Stimulated activated effector memory CD8-positive, alpha-beta T cell treated with anti-CD3 and anti-CD28 coated beads, Interleukin-12 subunit alpha, Interleukin-12 subunit beta, amount 100 ng/mL, for 72 hours (primary cell): ENCODE results near the gene DYSF.

ENCODE experiments used
- ATAC-seq: fragments of 150-1000 bp; cut with Tn5 transposase; 2 replicates; pipeline ENCODE4 v1.10.0; 2021
- DNase-seq, 2 donors: peaks; one replicate each; pipeline ENCODE4 v3.0.0; 2021 to 2022; ENCODE audit warnings: low spot score in 2 of 2
- H3K27ac Mint-ChIP-seq: one replicate; pipeline ENCODE4 v1.8.0; 2022; ENCODE audit warnings: mild to moderate bottlenecking, mixed read lengths
- H3K36me3 Mint-ChIP-seq: one replicate; pipeline ENCODE4 v1.8.0; 2022; ENCODE audit warnings: mild to moderate bottlenecking, mixed read lengths
- H3K4me1 Mint-ChIP-seq: one replicate; pipeline ENCODE4 v1.8.0; 2022; ENCODE audit warnings: mixed read lengths
- H3K4me3 Mint-ChIP-seq: one replicate; pipeline ENCODE4 v1.8.0; 2022; ENCODE audit warnings: mild to moderate bottlenecking, mixed read lengths
- H3K9me3 Mint-ChIP-seq: one replicate; pipeline ENCODE4 v1.8.0; 2022; ENCODE audit warnings: mixed read lengths

The DYSF gene

DNA sequence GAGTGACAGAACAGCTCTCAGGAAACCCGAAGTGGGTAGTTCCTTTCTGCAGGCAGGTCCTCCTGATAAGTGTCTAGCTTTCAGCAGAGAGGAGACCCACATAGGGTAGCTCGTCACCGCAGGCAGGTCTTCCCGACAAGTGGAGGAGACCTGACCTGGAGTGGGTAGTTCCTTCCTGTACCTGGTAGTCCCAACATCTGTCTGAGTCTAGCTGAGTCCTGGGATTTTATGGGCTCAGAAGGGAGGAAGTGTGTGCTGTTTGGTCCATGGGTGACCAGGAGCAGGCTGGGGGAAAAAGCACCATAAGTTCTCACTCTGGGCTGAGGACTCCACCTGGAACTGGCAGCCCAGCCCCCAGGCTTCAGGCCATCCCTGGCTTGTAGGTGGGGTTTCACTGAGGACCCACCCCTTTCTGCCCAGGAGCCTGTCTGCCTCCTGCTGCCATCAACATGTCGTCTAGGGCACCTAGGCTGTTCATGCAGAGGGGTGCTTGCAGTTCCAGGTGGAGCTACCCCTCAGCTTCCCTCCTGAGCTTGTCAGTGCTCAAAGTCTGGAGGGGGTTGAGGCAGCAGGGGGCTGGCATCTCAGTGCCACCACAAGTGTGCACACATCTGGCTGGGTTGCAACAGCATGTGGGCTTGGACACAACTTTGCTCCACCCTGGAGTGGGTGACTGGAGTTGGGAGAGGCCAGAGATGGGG lies 9.4 kb downstream of the DYSF start:
- Mint-ChIP-seq H3K4me1 (peaks cover 10% of the 10 kb centered on the region), H3K4me3 (no peak overlapping the region), H3K9me3 (no peaks in the 10 kb centered on the region), H3K36me3 (no peaks in the 10 kb centered on the region), H3K27ac (no peak overlapping the region)
- no peak for DNase-seq
- ATAC-seq, result no peak

DNA sequence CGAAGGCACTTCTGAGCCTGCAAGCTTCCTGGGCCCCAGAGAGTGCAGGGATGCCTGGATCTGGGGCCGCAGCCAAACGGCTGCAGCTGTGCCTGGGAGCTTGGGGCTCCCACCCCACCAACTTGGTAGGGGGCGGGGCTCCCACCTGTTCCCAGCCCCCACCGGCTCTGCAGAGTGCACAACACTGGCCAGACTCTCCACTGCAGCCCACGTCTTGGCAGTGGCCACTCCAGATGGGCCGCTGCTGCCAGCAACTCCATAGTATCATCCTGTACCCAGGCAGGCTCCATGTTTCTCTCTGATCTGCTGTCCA lies 9.9 kb downstream of the DYSF start:
- H3K4me3 Mint-ChIP-seq, result no peak overlapping the region
- H3K36me3 Mint-ChIP-seq, result no peaks in the 10 kb centered on the region
- no peaks in the 10 kb centered on the region for H3K9me3 Mint-ChIP-seq
- ATAC-seq (no peak), DNase-seq (no peak)
- no peak overlapping the region for H3K27ac Mint-ChIP-seq
- H3K4me1 Mint-ChIP-seq, result peaks cover 10% of the 10 kb centered on the region

DNA sequence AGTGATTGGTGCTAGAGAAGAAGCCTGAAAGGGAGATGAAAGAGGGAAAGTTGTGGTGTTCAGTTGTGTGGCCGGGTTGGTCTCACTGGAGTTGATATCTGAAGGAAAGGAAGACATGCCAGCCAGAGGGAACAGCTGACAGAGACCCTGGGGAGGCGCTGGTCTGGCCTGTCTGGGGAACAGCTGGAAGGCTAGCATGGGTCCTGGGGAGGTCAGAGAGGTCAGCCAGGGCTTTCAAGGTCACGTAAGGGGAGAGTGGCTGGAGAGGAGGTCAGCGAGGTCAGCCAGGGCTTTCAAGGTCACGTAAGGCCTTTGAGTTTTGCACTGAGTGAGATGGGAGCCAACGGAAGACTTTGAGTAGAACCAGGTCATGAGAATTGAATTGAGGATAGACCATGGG lies 11.0 kb downstream of the DYSF start:
- DNase-seq, result no peak
- no peak for ATAC-seq
- H3K4me3 Mint-ChIP-seq, result no peak overlapping the region
- no peaks in the 10 kb centered on the region for H3K36me3 Mint-ChIP-seq
- peaks cover 10% of the 10 kb centered on the region for H3K4me1 Mint-ChIP-seq
- no peak overlapping the region for H3K27ac Mint-ChIP-seq
- no peaks in the 10 kb centered on the region for H3K9me3 Mint-ChIP-seq

DNA sequence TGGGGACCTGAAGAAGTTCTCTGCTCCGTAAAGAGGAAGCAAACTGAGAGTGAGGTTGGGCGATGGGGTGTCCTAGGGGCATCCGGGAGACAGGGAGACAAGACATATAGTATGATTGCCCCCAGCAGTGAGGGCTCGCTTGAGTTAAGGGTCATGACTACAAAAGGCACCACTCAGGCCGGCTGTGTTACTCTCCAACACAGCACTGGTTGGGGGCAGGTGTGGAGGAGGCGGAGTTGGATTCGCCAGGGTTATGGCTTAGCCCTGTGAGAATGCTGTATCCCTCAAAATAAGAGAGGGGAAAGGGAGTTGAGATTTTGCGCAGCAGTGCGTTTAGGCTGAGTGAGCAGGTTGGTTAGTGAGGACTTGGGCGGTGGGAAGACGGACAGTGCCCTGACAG lies 12.0 kb downstream of the DYSF start:
- Mint-ChIP-seq H3K4me3 (no peak overlapping the region), H3K36me3 (no peaks in the 10 kb centered on the region), H3K4me1 (peaks cover 10% of the 10 kb centered on the region), H3K9me3 (no peaks in the 10 kb centered on the region), H3K27ac (no peak overlapping the region)
- no peak for DNase-seq
- no peak for ATAC-seq

DNA sequence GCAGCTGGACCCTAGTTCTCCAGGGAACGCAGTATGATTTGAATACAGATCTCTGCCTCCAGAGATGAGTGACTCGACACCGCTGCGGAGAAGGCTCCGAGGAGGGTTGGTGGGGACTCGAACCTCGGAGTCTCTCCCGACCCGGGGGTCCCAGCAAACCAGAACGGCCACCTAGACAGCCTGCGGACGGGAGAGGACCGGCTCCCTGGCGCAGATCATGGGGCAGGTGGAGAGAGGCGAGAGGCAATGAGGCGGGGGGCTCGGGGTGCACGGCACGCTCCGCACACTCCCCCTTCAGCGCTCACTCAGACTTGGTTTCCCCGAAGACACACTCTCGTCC lies 12.6 kb downstream of the DYSF start:
- Mint-ChIP-seq H3K27ac (no peak overlapping the region), H3K36me3 (no peaks in the 10 kb centered on the region), H3K4me1 (peaks cover 10% of the 10 kb centered on the region), H3K4me3 (no peak overlapping the region), H3K9me3 (no peaks in the 10 kb centered on the region)
- no peak for DNase-seq
- ATAC-seq, result no peak

DNA sequence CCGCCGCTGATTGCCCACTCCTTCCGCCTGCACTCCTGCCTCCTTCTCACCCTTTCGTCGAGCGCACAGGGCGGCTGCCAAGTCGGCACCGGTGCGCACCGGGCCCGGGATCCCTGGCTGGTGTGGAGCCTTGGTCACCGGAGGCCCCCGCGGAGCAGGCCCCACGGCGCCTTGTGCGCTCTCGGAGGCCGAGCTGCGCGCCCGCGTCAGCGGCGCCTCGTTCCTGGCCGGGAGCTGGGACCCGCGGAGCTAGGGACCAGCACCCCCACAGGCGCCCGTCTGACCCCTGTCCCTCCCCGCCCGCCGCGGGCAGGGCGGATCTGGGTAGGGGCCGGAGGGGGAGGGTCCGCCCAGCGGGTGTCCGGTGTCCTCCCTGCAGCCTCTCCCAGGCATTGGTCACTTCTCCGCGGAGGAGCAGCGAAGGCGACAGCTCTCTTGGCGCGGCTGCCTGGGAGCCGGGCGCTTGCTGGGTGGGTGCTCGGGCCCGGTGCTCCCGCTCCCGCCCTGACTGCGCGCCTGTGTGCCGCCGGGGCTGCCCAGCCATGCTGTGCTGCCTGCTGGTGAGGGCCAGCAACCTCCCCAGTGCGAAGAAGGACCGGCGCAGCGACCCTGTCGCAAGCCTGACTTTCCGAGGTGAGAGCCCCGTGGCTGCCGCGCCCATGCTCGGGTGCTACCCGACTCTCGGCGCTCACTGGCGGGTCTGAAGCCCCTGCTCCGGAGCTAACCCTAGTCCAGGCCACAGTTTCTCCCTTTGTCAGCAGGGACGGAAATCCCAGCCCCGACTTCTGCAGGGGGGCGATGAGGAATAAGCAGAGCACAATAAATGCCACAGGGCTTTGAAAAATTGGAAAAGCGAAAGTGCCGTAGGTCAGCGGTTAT lies 13.2 kb downstream of the DYSF start:
- DNase-seq, result peak in 1 of 2 donors; percentile 57
- no peaks in the 10 kb centered on the region for H3K36me3 Mint-ChIP-seq
- peaks cover 10% of the 10 kb centered on the region for H3K4me1 Mint-ChIP-seq
- peak; percentile 51 for ATAC-seq
- no peaks in the 10 kb centered on the region for H3K9me3 Mint-ChIP-seq
- H3K4me3 Mint-ChIP-seq, result no peak overlapping the region
- no peak overlapping the region for H3K27ac Mint-ChIP-seq

DNA sequence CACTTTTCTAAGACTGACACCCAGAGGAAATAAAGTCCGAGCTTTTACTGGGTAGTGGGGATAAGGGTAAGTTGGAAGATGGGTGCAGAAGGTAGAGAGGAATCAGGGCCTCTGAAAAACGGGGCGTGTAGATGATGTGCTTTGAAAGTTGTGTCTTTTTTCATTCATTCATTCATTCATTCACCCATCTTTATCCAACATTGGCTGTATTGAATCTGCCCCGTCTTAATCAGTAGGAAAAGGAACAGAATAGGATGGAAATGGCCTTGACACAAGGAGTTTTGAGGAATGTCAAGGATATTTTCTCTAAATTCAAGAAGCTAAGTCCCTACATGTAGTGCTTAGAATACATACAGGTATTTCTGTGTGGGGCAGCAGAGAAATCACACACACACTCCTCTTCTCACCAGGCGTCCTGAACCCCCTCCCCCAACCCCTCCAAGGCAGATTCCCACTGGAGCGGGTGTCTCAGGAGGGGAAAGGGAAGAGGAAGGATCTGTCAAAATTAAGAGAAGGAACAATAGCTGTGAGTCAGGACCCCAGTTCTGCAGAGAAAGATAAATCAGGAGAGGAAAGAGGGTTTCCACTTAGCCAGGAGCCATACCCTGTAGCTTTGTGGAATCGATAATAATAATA lies 13.9 kb downstream of the DYSF start:
- no peaks in the 10 kb centered on the region for H3K9me3 Mint-ChIP-seq
- H3K36me3 Mint-ChIP-seq, result no peaks in the 10 kb centered on the region
- peaks cover 10% of the 10 kb centered on the region for H3K4me1 Mint-ChIP-seq
- H3K27ac Mint-ChIP-seq, result no peak overlapping the region
- ATAC-seq (no peak), DNase-seq (no peak)
- no peak overlapping the region for H3K4me3 Mint-ChIP-seq

DNA sequence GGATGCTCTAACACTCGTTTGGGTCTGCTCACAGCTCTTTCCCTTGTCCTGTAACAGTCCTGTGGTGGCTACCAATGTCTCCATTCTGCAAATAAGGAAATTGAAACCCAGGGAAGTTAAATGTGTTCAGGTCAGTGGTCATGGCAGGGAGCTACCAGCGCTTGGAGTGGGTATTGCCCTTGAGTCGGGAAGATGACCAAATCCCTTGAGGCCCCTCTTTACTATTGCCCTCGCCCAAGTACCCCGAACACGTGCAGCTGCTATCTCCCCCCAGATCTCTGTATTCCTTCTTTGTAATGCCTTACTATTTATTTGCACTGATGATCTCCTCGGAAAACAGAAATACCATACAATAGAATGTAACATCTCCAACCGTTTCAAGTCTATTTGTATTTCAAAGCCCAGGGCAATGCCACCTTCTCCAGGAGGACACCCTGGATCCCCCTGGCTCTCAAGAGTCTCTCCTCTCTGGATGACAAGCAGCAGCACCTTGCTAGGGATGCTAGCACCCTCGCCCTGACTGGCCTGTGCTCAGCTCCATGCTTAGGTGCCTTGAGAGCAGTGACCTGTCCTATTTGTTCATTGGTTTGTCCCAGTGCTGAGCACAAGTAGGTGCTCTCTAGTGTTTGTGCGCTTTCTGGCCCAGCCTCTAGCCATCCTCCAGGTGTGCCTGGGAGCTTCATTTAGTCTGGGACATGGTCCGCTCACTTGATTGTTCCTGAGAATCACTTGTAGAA lies 15.1 kb downstream of the DYSF start:
- no peak overlapping the region for H3K4me3 Mint-ChIP-seq
- no peak overlapping the region for H3K27ac Mint-ChIP-seq
- ATAC-seq (no peak), DNase-seq (no peak)
- no peaks in the 10 kb centered on the region for H3K36me3 Mint-ChIP-seq
- peaks cover 10% of the 10 kb centered on the region for H3K4me1 Mint-ChIP-seq
- no peaks in the 10 kb centered on the region for H3K9me3 Mint-ChIP-seq

DNA sequence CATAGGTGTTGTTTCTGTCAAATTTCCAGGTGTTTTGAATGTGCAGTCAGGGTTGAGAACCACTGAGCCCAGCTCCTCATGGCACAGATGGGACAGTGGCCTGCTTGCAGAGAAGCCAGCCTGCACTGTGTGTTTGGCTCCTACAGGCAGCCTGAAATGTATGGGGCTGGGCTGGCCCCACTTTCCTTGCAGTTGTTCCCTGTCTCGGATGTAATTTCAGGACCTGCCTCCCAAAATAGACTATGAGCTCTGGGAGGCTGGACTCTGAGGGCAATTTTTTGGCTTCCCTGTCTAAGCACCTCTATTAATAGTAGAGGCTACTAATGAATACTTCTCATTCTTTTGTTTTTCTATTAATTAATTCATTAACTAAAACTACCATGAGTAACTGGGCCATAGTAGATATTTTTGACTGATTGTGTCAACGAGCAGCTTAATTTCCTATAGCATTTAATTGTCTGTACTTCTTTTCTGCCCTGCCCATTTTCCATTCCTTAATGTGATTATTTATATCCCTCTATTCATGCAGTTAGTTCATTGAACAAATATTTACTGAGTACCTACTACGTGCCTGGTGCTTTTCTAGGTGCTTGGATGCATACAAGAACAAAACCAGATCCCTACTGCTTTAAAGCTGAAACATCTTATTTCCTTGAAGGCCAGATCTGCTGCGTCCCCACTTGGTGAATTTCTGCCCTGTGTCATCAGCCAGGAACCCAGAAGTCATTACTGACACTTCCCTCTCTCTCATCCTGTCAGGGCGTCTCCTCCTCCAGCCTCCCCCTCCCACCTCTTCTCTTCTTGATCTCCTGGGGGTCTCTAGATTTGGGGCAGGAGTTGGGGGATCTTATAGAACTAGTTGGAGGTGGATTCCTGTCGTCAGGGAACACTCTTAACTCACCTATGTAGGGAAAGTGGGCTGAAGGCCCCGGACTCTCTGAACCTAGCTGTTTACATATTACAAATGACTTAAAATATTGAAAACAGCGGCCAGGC lies 16.3 kb downstream of the DYSF start:
- Mint-ChIP-seq H3K9me3 (no peaks in the 10 kb centered on the region), H3K27ac (no peak overlapping the region), H3K36me3 (no peaks in the 10 kb centered on the region), H3K4me1 (peaks cover 10% of the 10 kb centered on the region), H3K4me3 (no peak overlapping the region)
- no peak for ATAC-seq
- DNase-seq, result no peak

DNA sequence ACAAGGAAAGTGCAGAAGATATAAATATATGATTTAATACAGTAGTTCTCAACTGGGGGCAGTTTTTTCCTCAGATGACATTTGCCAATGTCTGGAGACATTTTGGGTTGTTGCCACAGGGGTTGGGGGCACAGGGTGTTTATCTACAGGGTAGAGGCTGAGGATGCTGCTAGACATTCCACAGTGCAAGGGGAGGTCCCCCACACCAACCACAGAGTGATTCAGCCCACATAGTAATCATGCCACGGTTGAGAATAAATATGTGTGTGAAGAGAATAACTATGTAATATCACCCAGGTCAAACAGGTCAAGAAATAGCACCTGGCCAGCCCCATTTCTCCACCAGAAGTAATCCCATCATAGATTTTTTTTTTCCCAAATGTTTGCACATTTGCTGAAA lies 17.9 kb downstream of the DYSF start:
- Mint-ChIP-seq H3K9me3 (no peaks in the 10 kb centered on the region), H3K36me3 (no peaks in the 10 kb centered on the region)

DNA sequence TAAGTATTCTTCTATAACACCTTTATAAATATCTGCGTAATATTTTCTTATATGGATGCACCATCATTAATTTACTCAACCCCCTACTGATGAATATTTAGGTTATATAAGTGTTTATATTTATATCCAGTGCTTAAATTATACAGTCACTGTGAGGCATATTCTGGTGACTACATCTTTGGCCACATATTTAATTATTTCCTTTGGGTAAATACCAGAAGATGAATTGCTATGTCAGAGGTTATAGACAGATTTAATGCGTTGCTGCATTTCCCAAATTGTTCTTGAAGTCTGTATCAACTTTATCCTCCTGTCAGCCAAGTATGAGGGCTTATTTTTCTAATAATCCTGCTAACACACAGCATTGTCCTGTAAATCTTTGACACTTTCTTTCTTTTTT lies 18.7 kb downstream of the DYSF start:
- H3K9me3 Mint-ChIP-seq, result no peaks in the 10 kb centered on the region
- no peaks in the 10 kb centered on the region for H3K36me3 Mint-ChIP-seq
- peaks cover 7% of the 10 kb centered on the region for H3K4me1 Mint-ChIP-seq
- no peak overlapping the region for H3K27ac Mint-ChIP-seq
- no peak for DNase-seq
- ATAC-seq, result no peak
- no peak overlapping the region for H3K4me3 Mint-ChIP-seq

More for the DNA sequence above, 17.9 kb downstream of the DYSF start:
- peaks cover 10% of the 10 kb centered on the region for H3K4me1 Mint-ChIP-seq
- no peak overlapping the region for H3K27ac Mint-ChIP-seq
- ATAC-seq (peak; percentile 69), DNase-seq (no peak)
- no peak overlapping the region for H3K4me3 Mint-ChIP-seq

DNA sequence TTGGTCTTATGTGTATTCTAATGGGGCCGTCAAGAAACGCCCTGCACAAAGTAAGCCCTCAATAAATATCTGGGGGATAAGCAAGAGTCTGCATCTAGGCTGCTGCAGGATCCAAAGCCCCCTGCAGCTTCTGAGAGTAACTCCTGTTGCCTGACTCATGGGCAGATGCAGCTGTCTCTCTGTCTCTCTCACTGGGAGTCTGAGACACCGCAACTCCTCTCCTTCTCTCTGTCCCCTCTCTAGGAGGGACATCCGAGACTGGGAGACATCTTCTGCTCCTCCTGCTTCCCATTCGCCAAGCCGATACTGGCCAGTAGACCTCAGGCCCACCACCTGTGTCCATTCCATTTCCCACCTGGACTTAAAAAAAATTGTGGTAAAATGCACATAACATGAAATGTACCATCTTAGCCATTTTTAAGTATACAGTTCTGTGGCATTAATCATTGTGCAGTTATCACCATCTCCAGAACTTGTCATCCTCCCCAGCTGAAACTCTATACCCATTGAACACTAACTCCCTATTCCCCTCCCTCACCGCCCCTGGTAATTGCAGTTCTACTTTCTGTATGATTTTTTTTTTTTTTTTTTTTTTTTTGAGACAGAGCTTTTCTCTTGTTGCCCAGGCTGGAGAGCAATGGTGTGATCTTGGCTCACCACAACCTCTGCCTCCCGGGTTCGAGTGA lies 20.1 kb downstream of the DYSF start:
- no peak overlapping the region for H3K27ac Mint-ChIP-seq
- DNase-seq (no peak), ATAC-seq (no peak)
- no peaks in the 10 kb centered on the region for H3K9me3 Mint-ChIP-seq
- no peak overlapping the region for H3K4me3 Mint-ChIP-seq
- H3K4me1 Mint-ChIP-seq, result no peaks in the 10 kb centered on the region
- no peaks in the 10 kb centered on the region for H3K36me3 Mint-ChIP-seq

DNA sequence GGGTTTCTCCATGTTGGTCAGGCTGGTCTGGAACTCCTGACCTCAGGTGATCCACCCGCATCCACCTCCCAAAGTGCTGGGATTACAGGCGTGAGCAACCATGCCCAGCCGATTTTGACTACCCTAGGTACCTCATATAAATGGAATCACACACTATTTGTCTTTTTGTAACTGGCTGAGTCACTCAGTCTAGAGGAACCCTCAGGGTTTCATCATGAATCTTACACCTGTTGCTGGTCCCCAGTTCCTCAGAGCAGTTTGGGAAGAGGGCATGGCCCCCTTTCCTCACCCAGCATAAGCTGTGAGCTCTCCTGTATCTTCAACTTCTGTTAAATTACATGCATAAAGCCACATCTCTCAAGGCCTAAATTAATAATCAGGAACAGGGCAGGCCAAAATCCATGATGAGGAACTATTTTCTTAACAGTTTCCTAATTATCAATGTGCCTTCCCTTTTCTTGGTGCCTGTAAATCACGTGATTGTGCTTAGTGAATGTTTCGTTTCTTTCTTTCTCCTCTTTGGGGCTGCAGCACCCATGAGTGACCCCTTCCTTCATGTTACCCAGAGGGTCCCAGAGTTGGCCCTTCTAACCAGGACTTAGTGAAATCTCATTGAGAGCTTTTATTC lies 20.9 kb downstream of the DYSF start:
- ATAC-seq, result no peak

More for the DNA sequence above, 20.9 kb downstream of the DYSF start:
- H3K9me3 Mint-ChIP-seq, result no peaks in the 10 kb centered on the region
- no peak overlapping the region for H3K4me3 Mint-ChIP-seq
- DNase-seq, result no peak
- H3K36me3 Mint-ChIP-seq, result no peaks in the 10 kb centered on the region
- no peak overlapping the region for H3K27ac Mint-ChIP-seq
- H3K4me1 Mint-ChIP-seq, result no peaks in the 10 kb centered on the region
